HL-60 (cell line): Measurements from ENCODE around the gene FUT2.

Source experiments
- DNase-seq, 2 experiments: peaks; one replicate each; pipeline ENCODE4 v3.0.0-alpha.2; 2010 to 2020; ENCODE audit warnings: low read depth in 1 of 2, low spot score in 1 of 2
- H3K27ac ChIP-seq: fragments of 250-450 bp; sonication (Bioruptor Pico); replicated peaks from 2 replicates; pipeline ENCODE4 v1.5.1; 2020; ENCODE audit warnings: mild to moderate bottlenecking, moderate library complexity
- H3K27me3 ChIP-seq: fragments of 250-450 bp; sonication (Bioruptor Pico); 2 replicates; pipeline ENCODE4 v1.5.1; 2021; ENCODE audit warnings: mild to moderate bottlenecking, moderate library complexity; ENCODE audit not compliant: insufficient read depth, poor library complexity, severe bottlenecking
- H3K4me3 ChIP-seq: replicated peaks from 2 replicates; pipeline ENCODE4 v1.5.1; 2011; ENCODE audit warnings: mild to moderate bottlenecking, control low read depth, low read length; ENCODE audit not compliant: insufficient read depth
- GABPA ChIP-seq: IDR thresholded peaks from 2 replicates; pipeline ENCODE4 v1.6.1; 2012; ENCODE audit warnings: low read depth
- POLR2AphosphoS5 ChIP-seq: IDR thresholded peaks from 2 replicates; pipeline ENCODE4 v1.6.1; 2012; ENCODE audit warnings: low read depth
- SPI1 ChIP-seq: IDR thresholded peaks from 2 replicates; pipeline ENCODE4 v1.6.1; 2012; ENCODE audit warnings: low read depth, mild to moderate bottlenecking, borderline replicate concordance
- TF ChIP-seq, protein P1 (sequence below): IDR thresholded peaks from one replicate; pipeline ENCODE4 v1.5.1; 2011; ENCODE audit warnings: low read length, control low read depth, inconsistent platforms; ENCODE audit not compliant: insufficient read depth
- TF ChIP-seq, protein P2 (sequence below): IDR thresholded peaks from 2 replicates; pipeline ENCODE4 v1.6.1; 2012; ENCODE audit warnings: low read depth; ENCODE audit not compliant: insufficient replicate concordance

FUT2 gene

DNA sequence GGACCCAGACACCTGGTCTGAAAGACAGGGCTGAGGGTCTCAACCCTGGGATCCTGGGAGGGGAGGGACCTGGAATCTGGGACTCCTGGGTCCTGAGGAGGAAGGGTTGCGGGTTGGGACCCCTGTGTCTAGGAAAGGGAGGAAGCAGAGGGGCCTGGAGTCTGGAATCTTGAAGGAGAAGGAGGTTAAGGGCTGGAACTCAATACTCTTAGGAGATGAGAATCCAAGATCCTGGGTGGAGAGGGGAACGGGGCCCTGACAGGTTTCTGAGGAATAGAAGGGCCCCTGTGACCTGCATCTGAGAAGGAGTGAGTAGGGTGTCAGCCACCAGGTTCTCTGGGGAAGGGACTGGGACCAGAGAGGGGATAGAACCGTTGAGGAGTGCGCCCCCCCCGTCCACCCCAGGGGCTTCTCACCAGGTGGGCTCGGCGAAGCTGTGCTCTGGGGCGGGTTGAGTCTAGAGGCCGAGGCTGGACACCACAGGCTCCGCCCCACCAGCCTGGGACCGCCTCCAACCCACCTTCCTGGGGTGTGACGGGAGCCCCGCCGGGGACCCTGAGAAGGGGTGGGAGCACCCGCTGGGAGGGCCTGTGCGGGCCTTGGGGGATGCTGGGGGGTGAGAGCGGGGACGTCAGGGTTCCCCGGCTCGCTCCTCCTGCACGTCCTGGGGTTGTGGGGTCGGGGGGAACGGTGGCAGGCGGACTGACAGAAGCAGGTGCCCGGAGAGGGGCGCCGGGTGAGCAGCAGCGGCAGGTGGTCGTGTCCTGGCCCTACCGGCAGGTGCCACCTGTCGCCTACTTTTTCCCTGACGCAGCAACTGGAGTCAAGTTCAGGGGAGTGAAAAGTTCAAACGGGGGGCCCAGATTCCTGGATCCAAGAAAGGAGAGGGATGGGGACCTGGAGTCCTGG, 23.7 kb downstream of the FUT2 start, which contains the start of gene MAMSTR:
MAMSTR (minus strand) TSS at position 463 of the 909 bp plus-strand sequence. CDS start 694 bp downstream, outside the sequence.
- TF ChIP-seq GABPA (no peak), SPI1 (no peak), POLR2AphosphoS5 (no peak)
- TF ChIP-seq, protein P1, sequence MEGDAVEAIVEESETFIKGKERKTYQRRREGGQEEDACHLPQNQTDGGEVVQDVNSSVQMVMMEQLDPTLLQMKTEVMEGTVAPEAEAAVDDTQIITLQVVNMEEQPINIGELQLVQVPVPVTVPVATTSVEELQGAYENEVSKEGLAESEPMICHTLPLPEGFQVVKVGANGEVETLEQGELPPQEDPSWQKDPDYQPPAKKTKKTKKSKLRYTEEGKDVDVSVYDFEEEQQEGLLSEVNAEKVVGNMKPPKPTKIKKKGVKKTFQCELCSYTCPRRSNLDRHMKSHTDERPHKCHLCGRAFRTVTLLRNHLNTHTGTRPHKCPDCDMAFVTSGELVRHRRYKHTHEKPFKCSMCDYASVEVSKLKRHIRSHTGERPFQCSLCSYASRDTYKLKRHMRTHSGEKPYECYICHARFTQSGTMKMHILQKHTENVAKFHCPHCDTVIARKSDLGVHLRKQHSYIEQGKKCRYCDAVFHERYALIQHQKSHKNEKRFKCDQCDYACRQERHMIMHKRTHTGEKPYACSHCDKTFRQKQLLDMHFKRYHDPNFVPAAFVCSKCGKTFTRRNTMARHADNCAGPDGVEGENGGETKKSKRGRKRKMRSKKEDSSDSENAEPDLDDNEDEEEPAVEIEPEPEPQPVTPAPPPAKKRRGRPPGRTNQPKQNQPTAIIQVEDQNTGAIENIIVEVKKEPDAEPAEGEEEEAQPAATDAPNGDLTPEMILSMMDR: no peak
- TF ChIP-seq, protein P2, sequence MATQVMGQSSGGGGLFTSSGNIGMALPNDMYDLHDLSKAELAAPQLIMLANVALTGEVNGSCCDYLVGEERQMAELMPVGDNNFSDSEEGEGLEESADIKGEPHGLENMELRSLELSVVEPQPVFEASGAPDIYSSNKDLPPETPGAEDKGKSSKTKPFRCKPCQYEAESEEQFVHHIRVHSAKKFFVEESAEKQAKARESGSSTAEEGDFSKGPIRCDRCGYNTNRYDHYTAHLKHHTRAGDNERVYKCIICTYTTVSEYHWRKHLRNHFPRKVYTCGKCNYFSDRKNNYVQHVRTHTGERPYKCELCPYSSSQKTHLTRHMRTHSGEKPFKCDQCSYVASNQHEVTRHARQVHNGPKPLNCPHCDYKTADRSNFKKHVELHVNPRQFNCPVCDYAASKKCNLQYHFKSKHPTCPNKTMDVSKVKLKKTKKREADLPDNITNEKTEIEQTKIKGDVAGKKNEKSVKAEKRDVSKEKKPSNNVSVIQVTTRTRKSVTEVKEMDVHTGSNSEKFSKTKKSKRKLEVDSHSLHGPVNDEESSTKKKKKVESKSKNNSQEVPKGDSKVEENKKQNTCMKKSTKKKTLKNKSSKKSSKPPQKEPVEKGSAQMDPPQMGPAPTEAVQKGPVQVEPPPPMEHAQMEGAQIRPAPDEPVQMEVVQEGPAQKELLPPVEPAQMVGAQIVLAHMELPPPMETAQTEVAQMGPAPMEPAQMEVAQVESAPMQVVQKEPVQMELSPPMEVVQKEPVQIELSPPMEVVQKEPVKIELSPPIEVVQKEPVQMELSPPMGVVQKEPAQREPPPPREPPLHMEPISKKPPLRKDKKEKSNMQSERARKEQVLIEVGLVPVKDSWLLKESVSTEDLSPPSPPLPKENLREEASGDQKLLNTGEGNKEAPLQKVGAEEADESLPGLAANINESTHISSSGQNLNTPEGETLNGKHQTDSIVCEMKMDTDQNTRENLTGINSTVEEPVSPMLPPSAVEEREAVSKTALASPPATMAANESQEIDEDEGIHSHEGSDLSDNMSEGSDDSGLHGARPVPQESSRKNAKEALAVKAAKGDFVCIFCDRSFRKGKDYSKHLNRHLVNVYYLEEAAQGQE: no peak
- H3K4me3 ChIP-seq: peak within 1 kb of the TSS; percentile 58
- no peaks in the 10 kb centered on the region for H3K27me3 ChIP-seq
- peak within 1 kb of the TSS; percentile 80 for H3K27ac ChIP-seq
- no peak for DNase-seq

DNA sequence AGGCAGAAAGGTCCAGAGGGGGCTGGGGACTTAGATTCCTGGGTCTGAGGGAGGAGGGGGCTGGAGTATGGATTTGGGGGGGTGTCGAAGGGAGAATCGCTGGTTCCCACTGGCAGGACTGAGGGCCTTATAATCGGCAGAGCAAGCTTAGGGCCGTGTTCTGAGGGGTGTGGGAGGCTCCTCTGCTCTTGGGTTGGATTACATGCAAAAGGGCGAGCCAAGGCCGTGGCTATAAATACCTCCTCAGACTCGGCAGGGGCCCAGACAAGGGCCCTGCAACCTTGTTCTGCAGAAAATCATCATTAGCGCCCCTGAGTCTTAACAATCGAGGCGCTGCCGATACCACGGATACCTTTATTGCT, 24.5 kb downstream of the FUT2 start:
- Histone ChIP-seq H3K27me3 (no peaks in the 10 kb centered on the region), H3K27ac (no peak overlapping the region), H3K4me3 (no peak overlapping the region)
- TF ChIP-seq, protein P2: no peak
- no peak for TF ChIP-seq GABPA
- no peak for TF ChIP-seq SPI1
- TF ChIP-seq, protein P1: no peak
- no peak for TF ChIP-seq POLR2AphosphoS5
- no peak for DNase-seq

DNA sequence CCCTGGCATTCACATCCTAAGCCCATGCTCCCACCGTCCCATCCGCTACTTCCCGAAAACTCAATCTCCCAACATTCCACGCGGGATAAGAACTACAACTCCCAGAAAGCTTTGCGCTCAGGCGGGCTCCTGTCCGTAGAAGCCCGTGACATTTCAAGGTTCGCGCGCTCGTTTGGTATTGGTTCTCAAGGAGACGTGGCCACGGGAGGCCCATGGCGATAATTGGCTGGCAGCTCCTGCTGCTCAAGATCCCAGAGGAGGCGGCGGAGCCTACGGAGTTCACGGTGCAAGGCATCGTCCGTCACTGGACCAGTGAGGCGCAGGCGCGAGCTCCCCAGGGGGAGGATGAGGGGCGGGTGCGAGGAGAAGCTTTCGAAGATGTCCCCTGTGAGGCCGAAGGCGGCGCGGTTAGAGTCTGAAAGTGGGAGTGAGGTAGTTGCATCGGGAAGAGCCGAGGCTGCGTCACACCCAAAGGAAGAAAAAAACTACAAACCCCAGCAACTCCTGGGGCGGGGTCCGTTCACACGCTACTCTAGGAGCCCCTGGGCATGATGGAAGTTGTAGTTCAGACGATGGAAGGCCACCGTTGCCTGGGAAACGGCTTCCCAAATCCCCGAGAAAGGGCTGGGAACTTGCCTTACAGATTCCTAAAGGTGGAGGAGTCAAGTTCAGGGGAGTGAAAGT, 25.0 kb downstream of the FUT2 start:
- H3K4me3 ChIP-seq: peak overlapping the region; percentile 58
- H3K27ac ChIP-seq: peak overlapping the region; percentile 80
- no peaks in the 10 kb centered on the region for H3K27me3 ChIP-seq
- TF ChIP-seq GABPA: no peak
- TF ChIP-seq, protein P1: no peak
- TF ChIP-seq POLR2AphosphoS5: no peak
- TF ChIP-seq, protein P2: no peak
- TF ChIP-seq SPI1: no peak
- DNase-seq: peak; percentile 64 to 97
